SK-N-SH treated with all-trans-retinoic acid at 6 μM for 48 hours (cell line): ENCODE data around the gene ANKRD34C.

ENCODE experiments used
- CREB5 ChIP-seq: fragments of 250-450 bp; sonication (Bioruptor Pico); IDR thresholded peaks from 2 replicates; pipeline ENCODE4 v1.5.1; 2020; ENCODE audit warnings: low read depth, mild to moderate bottlenecking, moderate library complexity
- ESRRG ChIP-seq: fragments of 250-450 bp; sonication (Bioruptor Pico); IDR thresholded peaks from 2 replicates; pipeline ENCODE4 v1.6.1; 2021; ENCODE audit warnings: mild to moderate bottlenecking
- OSR1 ChIP-seq: fragments of 250-450 bp; sonication (Bioruptor Pico); IDR thresholded peaks from 2 replicates; pipeline ENCODE4 v1.8.0; 2022; ENCODE audit warnings: moderate library complexity, mild to moderate bottlenecking, inconsistent platforms
- RARB ChIP-seq: fragments of 250-450 bp; sonication (Bioruptor Pico); IDR thresholded peaks from 2 replicates; pipeline ENCODE4 v1.8.0; 2021; ENCODE audit warnings: mild to moderate bottlenecking, moderate library complexity
- ZC3H10 ChIP-seq: fragments of 250-450 bp; sonication (Bioruptor Pico); IDR thresholded peaks from 2 replicates; pipeline ENCODE4 v1.5.1; 2021; ENCODE audit warnings: mild to moderate bottlenecking, moderate library complexity
- ZNF70 ChIP-seq: fragments of 450-650 bp; formaldehyde crosslinking; IDR thresholded peaks from 2 replicates; pipeline ENCODE4 v1.5.0; 2020; ENCODE audit warnings: mild to moderate bottlenecking, moderate library complexity

GRCh38 chr15:79292011-79292410, 9.5 kb downstream of the ANKRD34C start:
- no peak for TF ChIP-seq ZC3H10 (CRISPR knock-in tag)
- no peak for TF ChIP-seq CREB5 (CRISPR knock-in tag)
- TF ChIP-seq RARB (CRISPR knock-in tag) = no peak
- TF ChIP-seq ESRRG (CRISPR knock-in tag) = no peak
- no peak for TF ChIP-seq OSR1
- TF ChIP-seq ZNF70 = no peak
